SK-N-MC (cell line): ENCODE measurements around the gene MXRA5.

Experiments used
- EZH2 ChIP-seq: fragments of 200-600 bp; sonication (generic); IDR thresholded peaks from one replicate; pipeline ENCODE4 v1.6.1; 2017; ENCODE audit warnings: antibody characterized with exemption
- FOXP2 ChIP-seq: optimal IDR thresholded peaks from 2 replicates; pipeline ENCODE3; 2011; ENCODE audit warnings: mild to moderate bottlenecking, moderate library complexity; ENCODE audit not compliant: insufficient read depth; ENCODE audit errors: extremely low read length, control extremely low read depth
- POLR2AphosphoS5 ChIP-seq: IDR thresholded peaks from 2 replicates; pipeline ENCODE4 v1.6.1; 2012; ENCODE audit warnings: mild to moderate bottlenecking, low read depth, low read length, borderline replicate concordance

DNA sequence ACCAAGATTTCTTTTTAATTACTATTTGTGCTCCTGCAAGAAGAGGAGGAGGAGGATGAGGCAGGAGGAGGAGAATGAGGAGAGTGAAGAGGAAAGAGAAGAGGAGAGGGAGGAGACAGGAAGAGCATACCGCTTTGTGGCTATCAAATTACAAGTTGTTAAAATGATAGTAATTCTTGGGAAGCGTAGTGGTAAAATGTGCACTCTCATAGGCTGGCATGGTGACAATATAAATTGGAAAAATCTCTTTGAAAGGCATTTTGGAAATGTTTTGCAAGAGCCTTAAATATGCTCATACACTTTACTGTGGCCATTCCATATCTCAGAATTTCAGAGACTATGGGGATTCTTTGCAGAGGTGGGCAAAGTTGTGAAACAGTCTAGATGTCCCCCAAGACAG, 53.2 kb downstream of the MXRA5 start:
- TF ChIP-seq EZH2 (no peak), FOXP2 (no peak), POLR2AphosphoS5 (no peak)
